GM23248 (cell line): Measurements from ENCODE around the gene PHC2.

Source experiments
- EZH2 ChIP-seq: fragments of 200-600 bp; sonication (generic); IDR thresholded peaks from 2 replicates; pipeline ENCODE4 v1.6.1; 2018; ENCODE audit warnings: antibody characterized with exemption, mild to moderate bottlenecking; ENCODE audit not compliant: insufficient read depth, poor library complexity, severe bottlenecking
- EZH2phosphoT487 ChIP-seq: fragments of 200-600 bp; sonication (generic); IDR thresholded peaks from 2 replicates; pipeline ENCODE4 v1.6.1; 2018; ENCODE audit warnings: antibody characterized with exemption, moderate library complexity, mild to moderate bottlenecking, low read depth; ENCODE audit not compliant: insufficient read depth

DNA sequence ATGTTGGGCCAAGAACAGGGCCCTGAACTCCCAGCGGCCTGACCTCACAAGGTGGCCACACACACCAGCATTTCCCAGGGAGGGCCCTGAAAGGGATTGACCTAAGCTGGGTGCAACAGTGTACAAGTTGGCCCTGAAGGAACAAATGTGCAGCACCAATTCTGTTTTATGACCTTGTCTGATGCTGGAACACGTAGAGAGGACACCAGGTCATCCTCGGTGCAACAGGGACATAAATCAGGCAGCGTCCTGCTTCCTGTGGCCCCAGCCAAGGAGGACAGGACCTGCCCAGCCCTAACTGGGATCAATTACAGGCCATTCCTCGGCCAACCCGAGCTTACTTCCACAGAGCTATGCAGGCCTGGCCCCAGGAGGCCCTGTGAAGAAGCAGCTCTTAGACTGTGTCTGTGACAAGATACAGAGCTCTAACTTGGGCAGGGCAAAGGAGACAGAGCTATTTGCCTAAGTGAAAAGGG is 12.8 kb upstream of the PHC2 start:
- TF ChIP-seq EZH2, result no peak
- no peak for TF ChIP-seq EZH2phosphoT487
